Measurements from ENCODE around the gene MKRN3.

The MKRN3 gene

GRCh38 chr15:23565395-23566070, at the start of gene MKRN3:
Gene MKRN3, plus strand, starts transcription at chr15:23565674. Its CDS starts 109 bp downstream, at chr15:23565783.
- DNase-seq (ENCODE audit: low spot score) = peak; percentile 59

GRCh38 chr15:23516866-23517265, 48.6 kb upstream of the MKRN3 start:
- DNase-seq (ENCODE audit: low spot score) = no peak

GRCh38 chr15:23518104-23518503, 47.4 kb upstream of the MKRN3 start:
- DNase-seq (ENCODE audit: low spot score) = no peak

- DNase-seq (ENCODE audit: low spot score) = no peak
Observed at GRCh38 chr15:23524816-23525215, 40.7 kb upstream of the MKRN3 start.

- no peak for DNase-seq (ENCODE audit: low spot score)
Observed at GRCh38 chr15:23529891-23530290, 35.6 kb upstream of the MKRN3 start.

- DNase-seq (ENCODE audit: low spot score) = no peak
Observed at GRCh38 chr15:23532024-23532423, 33.5 kb upstream of the MKRN3 start.

GRCh38 chr15:23536659-23537058, 28.8 kb upstream of the MKRN3 start:
- no peak for DNase-seq (ENCODE audit: low spot score)

GRCh38 chr15:23538648-23539047, 26.8 kb upstream of the MKRN3 start:
- DNase-seq (ENCODE audit: low spot score) = no peak

GRCh38 chr15:23539892-23540291, 25.6 kb upstream of the MKRN3 start:
- no peak for DNase-seq (ENCODE audit: low spot score)

GRCh38 chr15:23546158-23546557, 19.3 kb upstream of the MKRN3 start:
- no peak for DNase-seq (ENCODE audit: low spot score)

GRCh38 chr15:23548071-23548470, 17.4 kb upstream of the MKRN3 start:
- no peak for DNase-seq (ENCODE audit: low spot score)

GRCh38 chr15:23561914-23562313, 3.6 kb upstream of the MKRN3 start:
- DNase-seq (ENCODE audit: low spot score) = no peak

GRCh38 chr15:23564821-23565394, 566 bp upstream of the MKRN3 start:
- no peak for DNase-seq (ENCODE audit: low spot score)

GRCh38 chr15:23566071-23566554, 639 bp downstream of the MKRN3 start:
- DNase-seq (ENCODE audit: low spot score) = no peak

- DNase-seq (ENCODE audit: low spot score) = no peak
Observed at GRCh38 chr15:23566651-23567050, 1.2 kb downstream of the MKRN3 start.

GRCh38 chr15:23567921-23568320, 2.4 kb downstream of the MKRN3 start:
- no peak for DNase-seq (ENCODE audit: low spot score)

- DNase-seq (ENCODE audit: low spot score) = no peak
Observed at GRCh38 chr15:23569151-23569925, 3.9 kb downstream of the MKRN3 start.

- no peak for DNase-seq (ENCODE audit: low spot score)
Observed at GRCh38 chr15:23570486-23570885, 5.0 kb downstream of the MKRN3 start.

GRCh38 chr15:23572844-23573243, 7.4 kb downstream of the MKRN3 start:
- no peak for DNase-seq (ENCODE audit: low spot score)

GRCh38 chr15:23574742-23575141, 9.3 kb downstream of the MKRN3 start:
- no peak for DNase-seq (ENCODE audit: low spot score)

GRCh38 chr15:23576061-23576460, 10.6 kb downstream of the MKRN3 start:
- no peak for DNase-seq (ENCODE audit: low spot score)

- DNase-seq (ENCODE audit: low spot score) = no peak
Observed at GRCh38 chr15:23578521-23579150, 13.2 kb downstream of the MKRN3 start.

GRCh38 chr15:23588268-23588667, 22.8 kb downstream of the MKRN3 start:
- no peak for DNase-seq (ENCODE audit: low spot score)
